Cardiac septum (tissue), 1 donor: ENCODE measurements around the gene MAPK1IP1L. TPM values are rescaled to one million over a fixed set of nuclear protein-coding genes. Genes with fewer than 3 reads are reported as not detected.

ENCODE experiments used
- DNase-seq: peaks from one replicate; pipeline ENCODE4 v3.0.0-alpha.2; 2020; ENCODE audit warnings: low spot score
- intact Hi-C: fragments of 100-400 bp; cut with DNase I; formaldehyde crosslinking; loops from one replicate; pipeline ENCODE4 v1.14.0; 2022
- total RNA-seq: library from RNA; stranded (reverse); fragmentation: NEBNext Ultra II Directional; extraction: Animal tissue kit (Norgen Biotek cat#: 25700); gene quantifications from one replicate; pipeline ENCODE4 v1.2.1, GENCODE V29; 2021
- donor health status: DM: no; HTN: no; CAD: no.

MAPK1IP1L gene
- total RNA-seq, 1 donor from 2014 or later = 75.2 TPM

DNA sequence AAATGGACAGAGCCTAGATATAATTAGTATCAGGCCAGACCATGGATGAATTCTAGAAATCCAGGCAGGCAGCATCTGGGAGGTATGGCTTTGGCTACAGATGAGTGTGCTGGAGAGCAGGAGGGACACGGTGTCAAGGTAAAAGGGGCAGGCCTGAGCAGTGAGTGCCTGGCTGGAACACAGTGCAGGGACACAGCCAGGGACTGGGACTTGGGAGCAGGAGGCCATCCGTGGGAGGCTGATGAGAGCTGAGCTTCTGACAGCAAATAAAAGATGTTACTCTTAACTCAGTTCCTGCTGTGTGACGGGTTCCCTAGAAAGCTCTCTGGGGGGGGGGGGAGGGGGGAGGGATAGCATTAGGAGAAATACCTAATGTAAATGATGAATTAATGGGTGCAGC, 64.0 kb downstream of the MAPK1IP1L start:
- DNase-seq = no peak
- intact Hi-C loops = no loop called here

DNA sequence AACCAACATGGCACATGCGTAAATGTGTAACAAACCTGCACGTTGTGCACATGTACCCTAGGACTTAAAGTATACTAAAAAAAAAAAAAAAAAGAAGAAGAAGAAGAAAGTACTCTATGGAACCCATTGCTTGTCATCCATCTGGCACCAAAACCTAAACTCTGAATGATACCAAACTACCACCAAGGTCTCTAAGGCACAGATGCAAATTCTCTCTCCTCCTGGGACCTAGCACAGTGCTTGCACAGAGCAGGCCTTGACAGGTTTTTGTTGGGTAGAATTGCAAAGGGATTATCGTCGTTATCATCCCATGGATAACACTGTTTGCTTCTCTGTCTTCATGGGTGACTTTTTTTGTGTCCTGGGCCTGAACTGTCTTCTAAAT, 64.4 kb downstream of the MAPK1IP1L start:
- no peak for DNase-seq
- intact Hi-C loops = no loop called here

DNA sequence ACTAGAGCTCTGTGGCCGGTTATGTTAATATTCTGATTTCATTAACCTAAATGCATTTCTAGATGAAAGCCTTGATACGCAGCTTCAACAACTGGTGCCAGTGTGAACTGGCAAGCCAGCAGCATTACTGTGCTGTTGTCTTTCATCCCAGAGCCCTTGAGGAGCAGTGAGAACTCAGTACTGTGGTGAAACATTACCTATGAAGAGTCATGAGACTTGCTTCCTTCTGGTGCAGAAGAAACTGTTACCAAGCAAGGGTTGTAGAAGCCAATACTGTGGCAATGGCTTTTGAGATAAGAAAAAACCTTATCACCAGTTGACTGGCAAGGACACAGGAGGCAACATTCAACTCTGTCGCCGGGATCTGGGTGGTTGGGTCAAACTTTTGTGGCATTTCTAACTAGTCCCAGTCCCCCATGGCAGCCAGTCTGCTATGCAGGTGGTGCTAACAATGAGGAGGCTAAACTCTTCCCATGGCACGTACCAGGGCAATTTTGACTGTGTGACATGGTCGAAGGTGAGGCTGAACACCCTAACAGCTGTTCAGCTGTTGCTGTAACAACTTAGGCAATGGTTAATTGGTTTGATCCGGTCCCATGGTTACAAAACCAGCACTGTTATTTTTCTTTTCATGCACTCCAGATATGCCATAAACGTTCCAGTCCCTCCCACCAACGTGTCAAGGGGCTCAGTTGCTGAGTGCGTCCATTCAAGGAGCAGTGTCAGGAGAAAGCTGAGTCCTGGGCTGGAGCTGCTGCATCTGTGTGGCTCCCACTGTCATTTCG, 65.0 kb downstream of the MAPK1IP1L start:
- no peak for DNase-seq
- intact Hi-C loops = no loop called here

DNA sequence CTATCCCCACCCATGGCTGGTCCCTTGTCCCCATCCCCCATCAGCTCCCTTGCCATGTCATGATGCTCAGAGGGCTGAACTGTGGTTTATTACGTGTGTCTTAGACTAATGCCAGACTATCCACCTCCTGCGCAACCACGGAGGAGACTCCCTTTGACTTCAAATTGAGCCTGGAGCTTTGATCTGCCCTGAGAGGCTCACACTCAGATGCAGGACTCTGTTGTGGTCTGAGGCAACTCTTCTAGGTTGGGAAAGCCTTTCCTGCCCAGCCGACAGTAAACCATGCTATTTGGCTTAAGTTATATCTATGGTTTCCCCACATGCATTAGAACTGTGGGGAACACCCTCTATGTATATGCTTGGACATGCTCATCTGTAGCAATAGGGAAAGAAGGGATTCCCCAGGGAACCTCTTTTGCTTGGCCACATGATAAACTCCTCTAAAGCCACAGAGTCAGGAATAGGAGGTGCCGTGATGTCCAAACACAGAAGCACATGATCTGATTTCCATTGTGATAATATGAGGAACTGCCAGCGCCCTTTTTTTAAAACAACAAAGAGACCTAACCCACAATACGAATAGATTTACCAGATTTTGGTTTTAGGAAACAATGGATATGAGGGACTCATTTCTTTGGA, 66.5 kb downstream of the MAPK1IP1L start:
- intact Hi-C loops = loop anchor here (1.0 to 2.0 kb wide), 2 partner anchors 10 to 15 kb away; no protein-coding TSS in a partner anchor
- no peak for DNase-seq

DNA sequence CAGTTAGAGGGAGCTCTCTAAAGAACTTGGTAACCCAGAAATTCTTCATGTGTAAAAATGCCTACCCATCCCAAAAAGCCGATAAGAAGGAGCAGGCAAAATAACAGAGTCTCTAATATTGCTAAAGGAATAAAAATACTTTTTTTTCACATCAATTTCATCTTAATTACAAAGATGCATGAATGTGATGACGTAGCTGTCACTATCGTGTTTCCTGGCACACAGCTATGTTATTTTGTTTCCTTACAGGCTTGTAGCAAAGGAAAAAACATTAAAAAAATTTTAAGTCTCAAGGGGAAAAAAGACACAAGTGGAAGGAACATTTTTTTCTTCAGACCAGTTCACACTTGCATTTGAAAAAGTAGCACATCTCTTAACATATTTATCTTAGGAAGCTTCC, 67.3 kb downstream of the MAPK1IP1L start:
- intact Hi-C loops = loop anchor here (1.0 to 2.0 kb wide), 2 partner anchors 10 to 16 kb away; no protein-coding TSS in a partner anchor
- no peak for DNase-seq

Other genes with a start within 250 kb of the MAPK1IP1L start
- gene GCH1, start 148.8 kb upstream of the MAPK1IP1L start, total RNA-seq = 2.6 TPM
- 1.8 TPM for gene WDHD1, start 24.5 kb upstream of the MAPK1IP1L start, total RNA-seq
- 19.8 TPM for gene SOCS4, start 24.4 kb upstream of the MAPK1IP1L start, total RNA-seq
- 129 TPM for gene LGALS3, start 77.6 kb downstream of the MAPK1IP1L start, total RNA-seq
- gene DLGAP5, start 139.9 kb downstream of the MAPK1IP1L start, total RNA-seq = 0.08 TPM
- gene FBXO34, start 219.8 kb downstream of the MAPK1IP1L start, total RNA-seq = 17.4 TPM